Neutrophil (primary cell): ENCODE data around the gene IL3RA.
"Not testable (repeated sequence)": the region's sequence is repeated elsewhere in the genome, so short reads cannot be mapped to it uniquely, and the experiment has no call there.

Experiments
- H3K27ac ChIP-seq: fragments of 200-600 bp; sonication (generic); 2 replicates; pipeline ENCODE4 v1.5.1; 2016; ENCODE audit warnings: mild to moderate bottlenecking, moderate library complexity
- H3K27me3 ChIP-seq: fragments of 200-600 bp; sonication (generic); 2 replicates; pipeline ENCODE4 v1.6.0; 2016; ENCODE audit warnings: mild to moderate bottlenecking
- H3K36me3 ChIP-seq: fragments of 200-600 bp; sonication (generic); 2 replicates; pipeline ENCODE4 v1.5.1; 2017
- H3K4me1 ChIP-seq, 2 experiments: fragments of 200-600 bp in 1 of 2; sonication (generic) in 1 of 2; 1 replicate in 1 of 2; 2 replicates in 1 of 2; pipeline versions ENCODE4 v1.5.1 to v1.6.1; 2013 to 2016; ENCODE audit warnings: low read depth in 1 of 2, low read length in 1 of 2, mild to moderate bottlenecking in 1 of 2, moderate library complexity in 1 of 2; ENCODE audit not compliant: control insufficient read depth in 1 of 2, insufficient read depth in 1 of 2
- H3K4me3 ChIP-seq, 2 experiments: fragments of 200-600 bp in 1 of 2; sonication (generic) in 1 of 2; 1 replicate in 1 of 2; 2 replicates in 1 of 2; pipeline ENCODE4 v1.5.1; 2013 to 2016; ENCODE audit warnings: low read depth in 1 of 2, low read length in 1 of 2, mild to moderate bottlenecking in 1 of 2, moderate library complexity in 1 of 2
- H3K9me3 ChIP-seq: fragments of 200-600 bp; sonication (generic); 2 replicates; pipeline ENCODE4 v1.5.1; 2016
- TF ChIP-seq, protein P1 (sequence below): fragments of 200-600 bp; sonication (generic); IDR thresholded peaks from 2 replicates; pipeline ENCODE4 v1.5.1; 2016; ENCODE audit warnings: antibody characterized with exemption

IL3RA gene

GRCh38 chrX:1403228-1403627, 66.6 kb downstream of the IL3RA start:
- Histone ChIP-seq H3K36me3 (peaks cover 85% of the 10 kb centered on the region), H3K27me3 (no peaks in the 10 kb centered on the region), H3K4me3 (no peak overlapping the region), H3K9me3 (no peaks in the 10 kb centered on the region), H3K4me1 (no peaks in the 10 kb centered on the region), H3K27ac (no peak overlapping the region)
- TF ChIP-seq, protein P1, sequence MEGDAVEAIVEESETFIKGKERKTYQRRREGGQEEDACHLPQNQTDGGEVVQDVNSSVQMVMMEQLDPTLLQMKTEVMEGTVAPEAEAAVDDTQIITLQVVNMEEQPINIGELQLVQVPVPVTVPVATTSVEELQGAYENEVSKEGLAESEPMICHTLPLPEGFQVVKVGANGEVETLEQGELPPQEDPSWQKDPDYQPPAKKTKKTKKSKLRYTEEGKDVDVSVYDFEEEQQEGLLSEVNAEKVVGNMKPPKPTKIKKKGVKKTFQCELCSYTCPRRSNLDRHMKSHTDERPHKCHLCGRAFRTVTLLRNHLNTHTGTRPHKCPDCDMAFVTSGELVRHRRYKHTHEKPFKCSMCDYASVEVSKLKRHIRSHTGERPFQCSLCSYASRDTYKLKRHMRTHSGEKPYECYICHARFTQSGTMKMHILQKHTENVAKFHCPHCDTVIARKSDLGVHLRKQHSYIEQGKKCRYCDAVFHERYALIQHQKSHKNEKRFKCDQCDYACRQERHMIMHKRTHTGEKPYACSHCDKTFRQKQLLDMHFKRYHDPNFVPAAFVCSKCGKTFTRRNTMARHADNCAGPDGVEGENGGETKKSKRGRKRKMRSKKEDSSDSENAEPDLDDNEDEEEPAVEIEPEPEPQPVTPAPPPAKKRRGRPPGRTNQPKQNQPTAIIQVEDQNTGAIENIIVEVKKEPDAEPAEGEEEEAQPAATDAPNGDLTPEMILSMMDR = no peak

- peaks cover 79% of the 10 kb centered on the region for H3K36me3 ChIP-seq
- not testable (repeated sequence) for H3K27ac ChIP-seq, H3K4me1 ChIP-seq, H3K4me3 ChIP-seq, H3K9me3 ChIP-seq, H3K27me3 ChIP-seq
These were observed 67.3 kb downstream of the IL3RA start for GRCh38 chrX:1403867-1404266.

DNA sequence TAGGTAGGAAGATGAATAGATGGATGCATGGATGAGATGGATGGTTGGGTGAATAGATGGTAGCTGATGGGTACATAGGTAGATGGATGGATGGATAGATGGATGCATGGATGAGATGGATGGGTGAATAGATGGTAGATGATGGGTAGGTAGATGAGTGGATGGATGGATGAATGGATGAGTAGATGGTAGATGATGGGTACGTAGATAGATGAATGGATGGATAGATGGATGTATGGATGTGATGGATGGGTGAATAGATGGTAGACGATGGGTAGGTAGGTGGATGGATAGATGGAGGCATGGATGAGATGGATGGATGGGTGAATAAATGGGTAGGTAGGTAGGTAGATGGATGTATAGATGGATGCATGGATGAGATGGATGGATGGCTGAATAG, 69.2 kb downstream of the IL3RA start:
- H3K27me3 ChIP-seq, H3K9me3 ChIP-seq, H3K4me3 ChIP-seq, H3K27ac ChIP-seq, H3K4me1 ChIP-seq: not testable (repeated sequence)
- peaks cover 67% of the 10 kb centered on the region for H3K36me3 ChIP-seq

GRCh38 chrX:1407035-1407434, 70.5 kb downstream of the IL3RA start:
- Histone ChIP-seq H3K9me3 (no peaks in the 10 kb centered on the region), H3K27me3 (no peaks in the 10 kb centered on the region), H3K4me1 (no peaks in the 10 kb centered on the region), H3K27ac (no peak overlapping the region), H3K4me3 (no peak overlapping the region), H3K36me3 (peaks cover 62% of the 10 kb centered on the region)
- TF ChIP-seq, protein P1 = no peak

- H3K36me3 ChIP-seq = peaks cover 57% of the 10 kb centered on the region
These were observed 74.7 kb downstream of the IL3RA start for GRCh38 chrX:1411326-1411725.

GRCh38 chrX:1412551-1413161, 76.1 kb downstream of the IL3RA start:
- H3K27me3 ChIP-seq = no peaks in the 10 kb centered on the region
- no peak overlapping the region for H3K4me3 ChIP-seq
- TF ChIP-seq, protein P1 = no peak
- H3K4me1 ChIP-seq = no peaks in the 10 kb centered on the region
- no peak overlapping the region for H3K27ac ChIP-seq
- peaks cover 45% of the 10 kb centered on the region for H3K36me3 ChIP-seq
- H3K9me3 ChIP-seq = no peaks in the 10 kb centered on the region

More at GRCh38 chrX:1411326-1411725, 74.7 kb downstream of the IL3RA start:
- H3K27me3 ChIP-seq = no peaks in the 10 kb centered on the region
- no peak overlapping the region for H3K4me3 ChIP-seq
- TF ChIP-seq, protein P1 = no peak
- H3K4me1 ChIP-seq = no peaks in the 10 kb centered on the region
- no peaks in the 10 kb centered on the region for H3K9me3 ChIP-seq
- no peak overlapping the region for H3K27ac ChIP-seq

- Histone ChIP-seq H3K4me3 (no peak overlapping the region), H3K4me1 (no peaks in the 10 kb centered on the region), H3K9me3 (no peaks in the 10 kb centered on the region), H3K27me3 (no peaks in the 10 kb centered on the region), H3K36me3 (peaks cover 63% of the 10 kb centered on the region), H3K27ac (no peak overlapping the region)
- TF ChIP-seq, protein P1 = no peak
These were observed 79.8 kb downstream of the IL3RA start for GRCh38 chrX:1416327-1416784.
